Esophagus muscularis mucosa (tissue), 4 donors: ENCODE measurements around the gene GRK5. TPM values are rescaled to one million over a fixed set of nuclear protein-coding genes. Genes with fewer than 3 reads are reported as not detected.

Experiments
- DNase-seq: peaks from one replicate; pipeline ENCODE4 v3.0.0-alpha.2; 2017; ENCODE audit errors: extremely low spot score
- H3K27ac ChIP-seq, 4 donors: fragments of 200-600 bp; sonication (generic); replicated peaks in 1 of 4; 1 replicate in 3 of 4; 2 replicates in 1 of 4; pipeline ENCODE4 v1.5.1; 2016 to 2019; ENCODE audit warnings: mild to moderate bottlenecking in 1 of 4
- H3K27me3 ChIP-seq, 4 donors: fragments of 200-600 bp; sonication (generic); one replicate each; pipeline versions ENCODE4 v1.5.1 to v1.6.0; 2016 to 2019
- H3K36me3 ChIP-seq, 4 donors: fragments of 200-600 bp; sonication (generic); one replicate each; pipeline ENCODE4 v1.5.1; 2016 to 2019
- H3K4me1 ChIP-seq, 4 donors: fragments of 200-600 bp; sonication (generic); one replicate each; pipeline ENCODE4 v1.5.1; 2016 to 2019
- H3K4me3 ChIP-seq, 4 donors: fragments of 200-600 bp; sonication (generic); 1 replicate in 2 of 4; 2 replicates in 2 of 4; pipeline ENCODE4 v1.5.1; 2016 to 2019; ENCODE audit warnings: mild to moderate bottlenecking in 4 of 4, moderate library complexity in 1 of 4
- H3K9me3 ChIP-seq, 4 donors: fragments of 200-600 bp; sonication (generic); 1 replicate in 3 of 4; 2 replicates in 1 of 4; pipeline ENCODE4 v1.5.1; 2016 to 2019
- CTCF ChIP-seq, 3 experiments: fragments of 200-600 bp in 2 of 3; fragments of 450-650 bp in 1 of 3; sonication (generic) in 2 of 3; IDR thresholded peaks; one replicate each; pipeline ENCODE4 v1.5.1; 2017 to 2019; ENCODE audit warnings: antibody characterized with exemption in 3 of 3, mild to moderate bottlenecking in 2 of 3, moderate library complexity in 1 of 3
- EP300 ChIP-seq: sonication (generic); formaldehyde crosslinking; IDR thresholded peaks from one replicate; pipeline ENCODE4 v1.6.1; 2017; ENCODE audit warnings: antibody characterized with exemption
- POLR2A ChIP-seq: fragments of 450-650 bp; IDR thresholded peaks from one replicate; pipeline ENCODE4 v1.6.1; 2017; ENCODE audit warnings: antibody characterized with exemption, moderate library complexity, mild to moderate bottlenecking, low read depth
- POLR2AphosphoS5 ChIP-seq, 2 donors: sonication (generic); formaldehyde crosslinking; IDR thresholded peaks; one replicate each; pipeline ENCODE4 v1.6.1; 2017; ENCODE audit warnings: antibody characterized with exemption in 2 of 2
- WGBS: methylation state at CpG from one replicate; pipeline ENCODE4 v1.1.5; 2018; 5-methylcytosine and 5-hydroxymethylcytosine counted together
- intact Hi-C: fragments of 100-400 bp; cut with DNase I; formaldehyde crosslinking; loops from one replicate; pipeline ENCODE4 v1.15.1; 2023
- total RNA-seq, 4 donors: library from RNA; depleted of rRNA; stranded (reverse); fragments of >200 nt; gene quantifications; one replicate each; pipeline versions ENCODE4 v1.1.0 to v1.2.1, GENCODE V29; 2016

The GRK5 gene
- total RNA-seq, 4 donors from 2014 or later, result 39.6 to 64.4 (median 50.7) TPM

- no peak for DNase-seq
- no peak overlapping the region for H3K27ac ChIP-seq
- H3K9me3 ChIP-seq, result no peaks in the 10 kb centered on the region
- TF ChIP-seq CTCF (IDR thresholded peaks at IDR 0.05) (no peak), POLR2AphosphoS5 (IDR thresholded peaks at IDR 0.05) (no peak), POLR2A (no peak), EP300 (no peak)
- peaks cover 0 to 14% (median 5%) of the 10 kb centered on the region in 4 donors for H3K4me1 ChIP-seq
- intact Hi-C loops, result no loop called here
- H3K36me3 ChIP-seq, result no peaks in the 10 kb centered on the region
- no peak overlapping the region for H3K4me3 ChIP-seq
- H3K27me3 ChIP-seq, result no peaks in the 10 kb centered on the region
- 73% methylated on average over 8 of the region's 8 CpGs for whole genome bisulfite sequencing
Measured at GRCh38 chr10:119478111-119478802, 270.9 kb downstream of the GRK5 start.

GRCh38 chr10:119478811-119479341 is 271.5 kb downstream of the GRK5 start:
- Histone ChIP-seq H3K36me3 (no peaks in the 10 kb centered on the region), H3K4me3 (no peak overlapping the region), H3K27me3 (no peaks in the 10 kb centered on the region), H3K9me3 (no peaks in the 10 kb centered on the region), H3K4me1 (peaks cover 0 to 14% (median 5%) of the 10 kb centered on the region in 4 donors), H3K27ac (no peak overlapping the region)
- DNase-seq, result no peak
- TF ChIP-seq POLR2A (no peak), CTCF (IDR thresholded peaks at IDR 0.05) (no peak), POLR2AphosphoS5 (IDR thresholded peaks at IDR 0.05) (no peak), EP300 (no peak)
- 33% methylated on average over 6 of the region's 6 CpGs for WGBS
- intact Hi-C loops, result no loop called here

DNA sequence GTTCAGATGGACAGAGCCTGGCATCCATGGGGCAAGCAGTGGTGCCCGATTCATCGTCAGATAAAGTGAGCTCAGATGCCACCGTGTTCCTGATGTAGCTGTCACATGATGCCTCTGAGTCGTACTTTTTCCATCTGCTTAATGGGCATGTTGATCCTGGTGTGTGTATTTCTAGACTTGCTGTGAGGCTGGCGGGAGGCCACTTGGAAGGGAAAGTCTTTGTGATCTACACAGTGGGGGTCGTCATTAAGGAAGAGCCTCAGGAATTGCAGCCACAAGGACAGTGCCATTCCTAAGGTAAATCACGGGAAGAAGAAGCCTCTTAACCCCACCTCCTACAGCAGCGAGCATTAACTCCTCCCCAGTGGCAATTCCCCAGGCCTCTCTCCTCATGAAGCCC is 272.2 kb downstream of the GRK5 start:
- Histone ChIP-seq H3K9me3 (no peaks in the 10 kb centered on the region), H3K27ac (no peak overlapping the region), H3K4me1 (peaks cover 0 to 14% (median 5%) of the 10 kb centered on the region in 4 donors), H3K36me3 (no peaks in the 10 kb centered on the region), H3K27me3 (no peaks in the 10 kb centered on the region), H3K4me3 (no peak overlapping the region)
- DNase-seq, result no peak
- 62% methylated on average over 8 of the region's 8 CpGs for WGBS
- no peak for TF ChIP-seq POLR2AphosphoS5 (IDR thresholded peaks at IDR 0.05)
- TF ChIP-seq EP300, result no peak
- TF ChIP-seq POLR2A, result no peak
- no peak for TF ChIP-seq CTCF (IDR thresholded peaks at IDR 0.05)
- intact Hi-C loops, result no loop called here

- Histone ChIP-seq H3K4me1 (peaks cover 0 to 14% (median 5%) of the 10 kb centered on the region in 4 donors), H3K27me3 (no peaks in the 10 kb centered on the region), H3K36me3 (no peaks in the 10 kb centered on the region), H3K9me3 (no peaks in the 10 kb centered on the region), H3K4me3 (no peak overlapping the region), H3K27ac (no peak overlapping the region)
- DNase-seq, result no peak
- 66% methylated on average over 4 of the region's 4 CpGs for WGBS
- intact Hi-C loops, result no loop called here
- TF ChIP-seq POLR2A, result no peak
- TF ChIP-seq CTCF (IDR thresholded peaks at IDR 0.05), result no peak
- no peak for TF ChIP-seq POLR2AphosphoS5 (IDR thresholded peaks at IDR 0.05)
- TF ChIP-seq EP300, result no peak
Measured at GRCh38 chr10:119480667-119481066, 273.3 kb downstream of the GRK5 start.
